A673 (cell line): ENCODE data around the gene TMEM184B. TPM values are rescaled to one million over a fixed set of nuclear protein-coding genes. Genes with fewer than 3 reads are reported as not detected.

Experiments
- BruUV-seq: library from RNA; stranded (reverse); fragments of 400-500 nt; replicated peaks from 2 replicates; lab custom pipeline; 2021; lab: Mats Ljungman, UMichigan
- CTCF ChIA-PET: fragments of 300-600 bp; sonication (Branson Sonifier 250); formaldehyde crosslinking; loops from one replicate; lab custom pipeline; 2022; ENCODE audit warnings: antibody characterized with exemption; lab: Charles Lee
- POLR2A ChIA-PET: fragments of 300-600 bp; sonication (Branson Sonifier 250); formaldehyde crosslinking; loops from one replicate; lab custom pipeline; 2022; ENCODE audit warnings: antibody characterized with exemption; ENCODE audit not compliant: low non-redundant PET; lab: Charles Lee
- DNase-seq: peaks from one replicate; pipeline ENCODE4 v3.0.0-alpha.2; 2015; ENCODE audit warnings: low spot score
- H3K27ac ChIP-seq: fragments of 200-600 bp; sonication (generic); 2 replicates; pipeline ENCODE4 v1.5.1; 2016; ENCODE audit warnings: mixed run types, low read depth, mild to moderate bottlenecking, mixed read lengths, antibody characterized with exemption, low read length; ENCODE audit not compliant: poor library complexity, severe bottlenecking
- H3K27me3 ChIP-seq: fragments of 200-600 bp; sonication (generic); replicated peaks from 2 replicates; pipeline ENCODE4 v1.6.1; 2017; ENCODE audit warnings: mixed run types, low read depth, mild to moderate bottlenecking, mixed read lengths, antibody characterized with exemption, low read length; ENCODE audit not compliant: insufficient read depth, poor library complexity
- H3K36me3 ChIP-seq: fragments of 200-600 bp; sonication (generic); 2 replicates; pipeline ENCODE4 v1.6.1; 2016; ENCODE audit warnings: mixed run types, mild to moderate bottlenecking, mixed read lengths, antibody characterized with exemption, low read length; ENCODE audit not compliant: insufficient read depth, poor library complexity, severe bottlenecking
- H3K4me1 ChIP-seq: fragments of 200-600 bp; sonication (generic); 2 replicates; pipeline ENCODE4 v1.6.1; 2017; ENCODE audit warnings: mixed run types, mild to moderate bottlenecking, mixed read lengths, antibody characterized with exemption, low read length; ENCODE audit not compliant: insufficient read depth, poor library complexity, severe bottlenecking
- H3K4me3 ChIP-seq: fragments of 200-600 bp; sonication (generic); 2 replicates; pipeline ENCODE4 v1.5.1; 2016; ENCODE audit warnings: low read depth, mixed run types, mild to moderate bottlenecking, mixed read lengths, low read length; ENCODE audit not compliant: poor library complexity, severe bottlenecking
- H3K9me3 ChIP-seq: fragments of 200-600 bp; sonication (generic); 2 replicates; pipeline ENCODE4 v1.6.1; 2016; ENCODE audit warnings: mixed run types, low read depth, mild to moderate bottlenecking, mixed read lengths, antibody characterized with exemption, low read length; ENCODE audit not compliant: poor library complexity, severe bottlenecking
- EZH2 ChIP-seq: fragments of 200-600 bp; sonication (generic); IDR thresholded peaks from 2 replicates; pipeline ENCODE4 v1.6.1; 2017; ENCODE audit warnings: borderline replicate concordance, low read depth, mild to moderate bottlenecking, mixed read lengths, antibody characterized with exemption, low read length; ENCODE audit not compliant: poor library complexity, severe bottlenecking
- intact Hi-C: fragments of 100-400 bp; cut with micrococcal nuclease; formaldehyde crosslinking; loops from one replicate; pipeline ENCODE4 v1.10.0; 2022; ENCODE audit not compliant: unreplicated experiment
- total RNA-seq: library from RNA; stranded (reverse); gene quantifications from 2 replicates; pipeline ENCODE4 v1.2.3, GENCODE V29; 2021
- TF ChIP-seq, protein P1 (sequence below): fragments of 300-800, 200-600 bp; sonication (generic); conservative IDR thresholded peaks from 2 replicates; pipeline ENCODE4 v1.5.1; 2017; ENCODE audit warnings: low read depth, mild to moderate bottlenecking, antibody characterized with exemption, low read length, moderate library complexity, mixed read lengths

Gene TMEM184B
- total RNA-seq, 1 experiment from 2014 or later = 50.9 TPM

DNA sequence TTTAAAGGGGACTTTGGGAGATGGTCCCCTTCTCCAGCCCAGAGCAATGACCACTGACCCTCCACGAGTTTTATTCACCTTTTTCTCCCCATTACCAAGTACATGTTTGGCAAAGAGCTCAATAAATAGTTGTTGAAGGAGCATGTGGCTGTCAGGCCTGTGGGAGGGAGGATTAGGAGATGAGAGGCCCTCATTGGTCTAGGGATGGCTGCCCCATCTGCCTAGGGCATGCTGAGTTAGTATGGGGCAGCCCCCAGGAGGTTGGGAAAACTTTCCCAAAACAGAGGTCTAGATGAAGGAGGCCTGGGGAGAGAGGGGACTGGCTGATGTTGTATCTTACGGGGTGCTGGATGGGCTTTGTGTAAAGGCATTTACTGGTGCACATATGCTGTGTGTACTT lies 60.4 kb downstream of the TMEM184B start:
- ChIA-PET POLR2A (no interaction called here), CTCF (no interaction called here)
- Histone ChIP-seq H3K27me3 (no peaks in the 10 kb centered on the region), H3K9me3 (no peaks in the 10 kb centered on the region), H3K27ac (no peak overlapping the region), H3K36me3 (no peaks in the 10 kb centered on the region), H3K4me3 (no peak overlapping the region), H3K4me1 (peaks cover 4% of the 10 kb centered on the region)
- intact Hi-C loops = no loop called here
- BruUV-seq = no TSS peak
- TF ChIP-seq, protein P1, sequence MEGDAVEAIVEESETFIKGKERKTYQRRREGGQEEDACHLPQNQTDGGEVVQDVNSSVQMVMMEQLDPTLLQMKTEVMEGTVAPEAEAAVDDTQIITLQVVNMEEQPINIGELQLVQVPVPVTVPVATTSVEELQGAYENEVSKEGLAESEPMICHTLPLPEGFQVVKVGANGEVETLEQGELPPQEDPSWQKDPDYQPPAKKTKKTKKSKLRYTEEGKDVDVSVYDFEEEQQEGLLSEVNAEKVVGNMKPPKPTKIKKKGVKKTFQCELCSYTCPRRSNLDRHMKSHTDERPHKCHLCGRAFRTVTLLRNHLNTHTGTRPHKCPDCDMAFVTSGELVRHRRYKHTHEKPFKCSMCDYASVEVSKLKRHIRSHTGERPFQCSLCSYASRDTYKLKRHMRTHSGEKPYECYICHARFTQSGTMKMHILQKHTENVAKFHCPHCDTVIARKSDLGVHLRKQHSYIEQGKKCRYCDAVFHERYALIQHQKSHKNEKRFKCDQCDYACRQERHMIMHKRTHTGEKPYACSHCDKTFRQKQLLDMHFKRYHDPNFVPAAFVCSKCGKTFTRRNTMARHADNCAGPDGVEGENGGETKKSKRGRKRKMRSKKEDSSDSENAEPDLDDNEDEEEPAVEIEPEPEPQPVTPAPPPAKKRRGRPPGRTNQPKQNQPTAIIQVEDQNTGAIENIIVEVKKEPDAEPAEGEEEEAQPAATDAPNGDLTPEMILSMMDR = no peak
- TF ChIP-seq EZH2 = no peak
- DNase-seq = no peak

GRCh38 chr22:38211556-38211955 lies 61.3 kb downstream of the TMEM184B start:
- intact Hi-C loops = no loop called here
- POLR2A ChIA-PET = no interaction called here
- H3K27me3 ChIP-seq = no peaks in the 10 kb centered on the region
- CTCF ChIA-PET = no interaction called here
- peaks cover 4% of the 10 kb centered on the region for H3K4me1 ChIP-seq
- no peaks in the 10 kb centered on the region for H3K9me3 ChIP-seq
- TF ChIP-seq EZH2 = no peak
- TF ChIP-seq, protein P1 = no peak
- no peak for DNase-seq
- H3K27ac ChIP-seq = no peak overlapping the region
- no TSS peak for BruUV-seq
- no peaks in the 10 kb centered on the region for H3K36me3 ChIP-seq
- H3K4me3 ChIP-seq = no peak overlapping the region

GRCh38 chr22:38208551-38208968 lies 64.2 kb downstream of the TMEM184B start:
- no peaks in the 10 kb centered on the region for H3K4me1 ChIP-seq
- no peaks in the 10 kb centered on the region for H3K27me3 ChIP-seq
- intact Hi-C loops = no loop called here
- H3K9me3 ChIP-seq = no peaks in the 10 kb centered on the region
- no peak for TF ChIP-seq EZH2
- TF ChIP-seq, protein P1 = no peak
- BruUV-seq = no TSS peak
- ChIA-PET CTCF (no interaction called here), POLR2A (no interaction called here)
- H3K27ac ChIP-seq = no peak overlapping the region
- no peaks in the 10 kb centered on the region for H3K36me3 ChIP-seq
- DNase-seq = no peak
- no peak overlapping the region for H3K4me3 ChIP-seq
